ENCODE results near the gene ZNF491. TPM values are rescaled to one million over a fixed set of nuclear protein-coding genes. Genes with fewer than 3 reads are reported as not detected.
"Not testable (repeated sequence)": the region's sequence is repeated elsewhere in the genome, so short reads cannot be mapped to it uniquely, and the experiment has no call there.

ZNF491 gene
- total RNA-seq, 1 donor from 2014 or later = 2.4 TPM

GRCh38 chr19:11848594-11849469, 50.5 kb downstream of the ZNF491 start, which contains the start of gene ZNF439:
TSS of gene ZNF439 (plus strand) at chr19:11848726. CDS start at chr19:11848868, 142 bp downstream.
- intact Hi-C loops (cut with micrococcal nuclease) = no loop called here
- H3K27me3 ChIP-seq (ENCODE audit: low read depth) = no peaks in the 10 kb centered on the region
- H3K36me3 ChIP-seq = no peaks in the 10 kb centered on the region
- TF ChIP-seq, protein P1, sequence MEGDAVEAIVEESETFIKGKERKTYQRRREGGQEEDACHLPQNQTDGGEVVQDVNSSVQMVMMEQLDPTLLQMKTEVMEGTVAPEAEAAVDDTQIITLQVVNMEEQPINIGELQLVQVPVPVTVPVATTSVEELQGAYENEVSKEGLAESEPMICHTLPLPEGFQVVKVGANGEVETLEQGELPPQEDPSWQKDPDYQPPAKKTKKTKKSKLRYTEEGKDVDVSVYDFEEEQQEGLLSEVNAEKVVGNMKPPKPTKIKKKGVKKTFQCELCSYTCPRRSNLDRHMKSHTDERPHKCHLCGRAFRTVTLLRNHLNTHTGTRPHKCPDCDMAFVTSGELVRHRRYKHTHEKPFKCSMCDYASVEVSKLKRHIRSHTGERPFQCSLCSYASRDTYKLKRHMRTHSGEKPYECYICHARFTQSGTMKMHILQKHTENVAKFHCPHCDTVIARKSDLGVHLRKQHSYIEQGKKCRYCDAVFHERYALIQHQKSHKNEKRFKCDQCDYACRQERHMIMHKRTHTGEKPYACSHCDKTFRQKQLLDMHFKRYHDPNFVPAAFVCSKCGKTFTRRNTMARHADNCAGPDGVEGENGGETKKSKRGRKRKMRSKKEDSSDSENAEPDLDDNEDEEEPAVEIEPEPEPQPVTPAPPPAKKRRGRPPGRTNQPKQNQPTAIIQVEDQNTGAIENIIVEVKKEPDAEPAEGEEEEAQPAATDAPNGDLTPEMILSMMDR (IDR thresholded peaks at IDR 0.05; ENCODE audit: borderline replicate concordance) = no peak
- H3K4me3 ChIP-seq = peak within 1 kb of the TSS; percentile 81
- H3K27ac ChIP-seq (replicated peaks) = peak within 1 kb of the TSS; percentile 71
- peak; percentile 95 for DNase-seq
- H3K9me3 ChIP-seq (replicated peaks) = no peaks in the 10 kb centered on the region
- H3K4me1 ChIP-seq = peaks cover 22% of the 10 kb centered on the region

DNA sequence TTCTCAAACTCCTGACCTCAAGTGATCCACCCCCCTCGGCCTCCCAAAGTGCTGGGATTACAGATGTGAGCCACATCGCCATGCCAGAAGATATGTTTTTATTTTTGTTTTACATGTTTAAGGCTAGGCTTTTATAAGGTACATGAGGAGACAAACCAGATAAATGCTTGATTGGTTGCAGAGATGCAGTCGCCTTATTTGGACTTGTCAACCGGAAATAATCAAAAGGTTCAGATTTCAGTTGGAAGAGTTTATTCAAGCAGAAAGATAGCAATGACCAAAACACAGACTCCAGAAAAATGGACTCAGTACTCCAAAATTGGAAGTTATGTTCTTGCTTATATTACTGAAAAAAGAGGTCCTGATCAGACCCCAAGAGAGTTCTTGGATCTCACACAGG, 52.0 kb downstream of the ZNF491 start:
- intact Hi-C loops (cut with micrococcal nuclease); H3K27ac ChIP-seq (replicated peaks); DNase-seq; H3K36me3 ChIP-seq; H3K9me3 ChIP-seq (replicated peaks); H3K4me3 ChIP-seq; H3K27me3 ChIP-seq (ENCODE audit: low read depth): not testable (repeated sequence)
- H3K4me1 ChIP-seq = peaks cover 22% of the 10 kb centered on the region

DNA sequence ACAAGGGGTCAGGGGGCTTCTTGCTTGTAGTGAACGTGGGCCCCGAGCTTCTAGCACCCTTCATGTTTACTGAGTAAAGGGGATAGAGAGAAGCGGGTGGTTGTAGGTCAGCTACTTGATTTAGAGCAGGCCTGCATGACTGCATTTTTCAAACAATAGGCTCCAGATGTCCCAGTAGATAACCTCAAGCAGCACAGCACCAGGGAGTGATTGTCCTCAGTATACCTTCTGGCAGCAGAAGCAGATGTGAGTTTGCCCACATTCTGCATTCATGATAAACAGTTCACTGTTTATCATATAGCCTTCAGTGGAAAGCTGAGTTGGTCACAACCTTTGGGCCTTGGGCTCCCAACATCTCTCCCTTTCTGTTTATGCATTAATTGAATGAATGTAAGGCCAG, 55.0 kb downstream of the ZNF491 start:
- Histone ChIP-seq H3K4me3 (no peak overlapping the region), H3K27ac (replicated peaks) (no peak overlapping the region), H3K27me3 (ENCODE audit: low read depth) (no peaks in the 10 kb centered on the region), H3K4me1 (peaks cover 17% of the 10 kb centered on the region), H3K36me3 (peaks cover 2% of the 10 kb centered on the region), H3K9me3 (replicated peaks) (no peaks in the 10 kb centered on the region)
- intact Hi-C loops (cut with micrococcal nuclease) = no loop called here
- TF ChIP-seq, protein P1 (IDR thresholded peaks at IDR 0.05; ENCODE audit: borderline replicate concordance) = no peak
- DNase-seq = no peak

- TF ChIP-seq, protein P1 (IDR thresholded peaks at IDR 0.05; ENCODE audit: borderline replicate concordance) = no peak
- peaks cover 2% of the 10 kb centered on the region for H3K36me3 ChIP-seq
- DNase-seq = no peak
- H3K27me3 ChIP-seq (ENCODE audit: low read depth) = no peaks in the 10 kb centered on the region
- H3K27ac ChIP-seq (replicated peaks) = no peak overlapping the region
- no peaks in the 10 kb centered on the region for H3K4me1 ChIP-seq
- H3K4me3 ChIP-seq = no peak overlapping the region
- intact Hi-C loops (cut with micrococcal nuclease) = no loop called here
- H3K9me3 ChIP-seq (replicated peaks) = peaks cover 22% of the 10 kb centered on the region
These were observed 58.4 kb downstream of the ZNF491 start for GRCh38 chr19:11856596-11857250.

Other genes with a start within 250 kb of the ZNF491 start
- gene ELOF1, start 239.3 kb upstream of the ZNF491 start, total RNA-seq = 33.1 TPM
- gene ACP5, start 220.9 kb upstream of the ZNF491 start, total RNA-seq = 3.1 TPM
- 5.5 TPM for gene ZNF627, start 201.0 kb upstream of the ZNF491 start, total RNA-seq
- 3.3 TPM for gene ZNF823, start 59.6 kb upstream of the ZNF491 start, total RNA-seq
- gene ZNF441, start 31.5 kb upstream of the ZNF491 start, total RNA-seq = 4.3 TPM
- 3.7 TPM for gene ZNF440, start 15.8 kb downstream of the ZNF491 start, total RNA-seq
- 4.8 TPM for gene ZNF439, start 50.2 kb downstream of the ZNF491 start, total RNA-seq
- gene ZNF69, start 89.3 kb downstream of the ZNF491 start, total RNA-seq = 5.2 TPM
- 3.3 TPM for gene ZNF700, start 126.6 kb downstream of the ZNF491 start, total RNA-seq
- gene ZNF763, start 166.5 kb downstream of the ZNF491 start, total RNA-seq = 3.1 TPM
- gene ZNF433, start 237.2 kb downstream of the ZNF491 start, total RNA-seq = 3.4 TPM